ENCODE measurements around the gene FNTB. TPM values are rescaled to one million over a fixed set of nuclear protein-coding genes. Genes with fewer than 3 reads are reported as not detected.

The FNTB gene
- total and polyA plus RNA-seq, 2 of the 13 experiments (the other 11 are each of a cell fraction or from before 2014, with no cell fraction given): 23.6 to 28.5 TPM

- TF ChIP-seq ZNF143 (CRISPR knock-in tag; IDR thresholded peaks at IDR 0.05) (no peak), SNAPC4 (CRISPR knock-in tag; IDR thresholded peaks at IDR 0.05) (no peak), ZNF780A (CRISPR knock-in tag; IDR thresholded peaks at IDR 0.05) (0 out of 2 replicates have a peak, but pooled peaks have one; percentile 31), SSRP1 (CRISPR knock-in tag; IDR thresholded peaks at IDR 0.05) (peak; percentile 78; the same call in 1 of the 2 replicates), ZNF841 (CRISPR knock-in tag; IDR thresholded peaks at IDR 0.05; ENCODE audit: borderline replicate concordance) (no peak), ZNF414 (CRISPR knock-in tag; IDR thresholded peaks at IDR 0.05) (no peak), CBFB (CRISPR knock-in tag; IDR thresholded peaks at IDR 0.05) (no peak), ZNF30 (CRISPR knock-in tag; IDR thresholded peaks at IDR 0.05) (no peak), ZNF597 (CRISPR knock-in tag; IDR thresholded peaks at IDR 0.05) (no peak), KIAA2018 (CRISPR knock-in tag; IDR thresholded peaks at IDR 0.05; ENCODE audit: borderline replicate concordance) (no peak), ZNF354B (CRISPR knock-in tag; IDR thresholded peaks at IDR 0.05) (no peak), ZNF775 (CRISPR knock-in tag; IDR thresholded peaks at IDR 0.05; ENCODE audit: borderline replicate concordance) (no peak)
These were observed 47.5 kb upstream of the FNTB start (continued) for GRCh38 chr14:64938972-64939816.
